Bronchial epithelial cell (primary cell): ENCODE measurements around the gene CTNND2. TPM values are rescaled to one million over a fixed set of nuclear protein-coding genes. Genes with fewer than 3 reads are reported as not detected.

ENCODE experiments used
- DNase-seq: peaks from one replicate; pipeline ENCODE4 v3.0.0-alpha.2; 2010; ENCODE audit warnings: low read depth
- FAIRE-seq: peaks from 2 replicates; lab custom pipeline; 2011; peaks lifted over from hg19 to GRCh38; lab: Jason Lieb, UNC
- H3K27me3 ChIP-seq: 2 replicates; pipeline ENCODE4 v1.5.1; 2011; ENCODE audit warnings: low read length; ENCODE audit not compliant: control insufficient read depth, insufficient read depth
- H3K36me3 ChIP-seq: 2 replicates; pipeline ENCODE4 v1.5.1; 2011; ENCODE audit warnings: low read length; ENCODE audit not compliant: control insufficient read depth, insufficient read depth
- H3K4me3 ChIP-seq: 2 replicates; pipeline ENCODE4 v1.5.1; 2011; ENCODE audit warnings: mild to moderate bottlenecking, low read depth, low read length, control low read depth
- CTCF ChIP-seq: IDR thresholded peaks from 2 replicates; pipeline ENCODE4 v1.5.1; 2011; ENCODE audit warnings: mild to moderate bottlenecking, moderate library complexity, low read length, control low read depth, inconsistent platforms; ENCODE audit not compliant: insufficient read depth, severe bottlenecking
- total RNA-seq: library from RNA; depleted of rRNA; stranded (reverse); fragments of >200 nt; gene quantifications from 2 replicates; pipeline ENCODE4 v1.2.1, GENCODE V29; 2014

CTNND2 gene
- total RNA-seq, 1 donor from 2014 or later = not detected

- no peaks in the 10 kb centered on the region for H3K36me3 ChIP-seq
- no peak overlapping the region for H3K4me3 ChIP-seq
- FAIRE-seq (no peak), DNase-seq (no peak)
- TF ChIP-seq CTCF = no peak
- no peaks in the 10 kb centered on the region for H3K27me3 ChIP-seq
Observed at GRCh38 chr5:11227064-11227463, 677.2 kb downstream of the CTNND2 start.

- Histone ChIP-seq H3K27me3 (no peaks in the 10 kb centered on the region), H3K36me3 (no peaks in the 10 kb centered on the region), H3K4me3 (no peak overlapping the region)
- FAIRE-seq (no peak), DNase-seq (no peak)
- TF ChIP-seq CTCF = no peak
Observed at GRCh38 chr5:11224436-11225187, 679.6 kb downstream of the CTNND2 start.

- H3K4me3 ChIP-seq = no peak overlapping the region
- H3K36me3 ChIP-seq = no peaks in the 10 kb centered on the region
- no peaks in the 10 kb centered on the region for H3K27me3 ChIP-seq
- FAIRE-seq = no peak
- peak; percentile 35 for DNase-seq
- TF ChIP-seq CTCF = no peak
Observed at GRCh38 chr5:11222169-11222568, 682.1 kb downstream of the CTNND2 start.

GRCh38 chr5:11214864-11215644 lies 689.2 kb downstream of the CTNND2 start:
- no peak for FAIRE-seq
- DNase-seq = peak; percentile 5

GRCh38 chr5:11212706-11213105 lies 691.5 kb downstream of the CTNND2 start:
- FAIRE-seq (no peak), DNase-seq (no peak)
- no peaks in the 10 kb centered on the region for H3K27me3 ChIP-seq
- no peak overlapping the region for H3K4me3 ChIP-seq
- no peak for TF ChIP-seq CTCF
- no peaks in the 10 kb centered on the region for H3K36me3 ChIP-seq

More at GRCh38 chr5:11214864-11215644, 689.2 kb downstream of the CTNND2 start:
- Histone ChIP-seq H3K4me3 (no peak overlapping the region), H3K36me3 (no peaks in the 10 kb centered on the region), H3K27me3 (no peaks in the 10 kb centered on the region)
- no peak for TF ChIP-seq CTCF
